Liver (tissue), 9 donors: ENCODE measurements around the gene UBXN1. TPM values are rescaled to one million over a fixed set of nuclear protein-coding genes. Genes with fewer than 3 reads are reported as not detected.
A peak's percentile ranks its signal among the peaks of the same experiment; 100 is the strongest.

Experiments used
- DNase-seq: peaks from one replicate; pipeline ENCODE4 v3.0.0-alpha.2; 2017; ENCODE audit warnings: low spot score
- H3K27ac ChIP-seq, 2 donors: one replicate each; pipeline ENCODE4 v1.7.0; 2013; ENCODE audit warnings: inconsistent platforms in 2 of 2, low read length in 2 of 2, control low read depth in 1 of 2, low read depth in 1 of 2, mild to moderate bottlenecking in 1 of 2
- H3K27me3 ChIP-seq, 4 donors: one replicate each; pipeline versions ENCODE4 v1.6.1 to v1.7.0; 2013; ENCODE audit warnings: low read length in 3 of 4, inconsistent platforms in 1 of 4, mild to moderate bottlenecking in 1 of 4, moderate library complexity in 1 of 4; ENCODE audit not compliant: control insufficient read depth in 4 of 4, insufficient read depth in 4 of 4
- H3K36me3 ChIP-seq, 4 donors: one replicate each; pipeline versions ENCODE4 v1.6.1 to v1.7.0; 2013; ENCODE audit warnings: low read length in 3 of 4, mild to moderate bottlenecking in 3 of 4, low read depth in 1 of 4, moderate library complexity in 1 of 4; ENCODE audit not compliant: control insufficient read depth in 4 of 4, insufficient read depth in 3 of 4
- H3K4me1 ChIP-seq, 4 donors: one replicate each; pipeline versions ENCODE4 v1.6.1 to v1.7.0; 2013; ENCODE audit warnings: low read length in 3 of 4, mild to moderate bottlenecking in 3 of 4, moderate library complexity in 1 of 4; ENCODE audit not compliant: control insufficient read depth in 4 of 4, insufficient read depth in 4 of 4
- H3K4me3 ChIP-seq, 3 donors: one replicate each; pipeline versions ENCODE4 v1.6.1 to v1.7.0; 2013; ENCODE audit warnings: low read length in 3 of 3, control low read depth in 1 of 3, low read depth in 1 of 3, mild to moderate bottlenecking in 1 of 3
- H3K9ac ChIP-seq, 2 donors: one replicate each; pipeline ENCODE4 v1.7.0; 2013; ENCODE audit warnings: low read length in 2 of 2, mild to moderate bottlenecking in 2 of 2, moderate library complexity in 2 of 2, control low read depth in 1 of 2, low read depth in 1 of 2
- H3K9me3 ChIP-seq, 4 donors: one replicate each; pipeline versions ENCODE4 v1.6.1 to v1.7.0; 2013; ENCODE audit warnings: low read length in 3 of 4; ENCODE audit not compliant: control insufficient read depth in 4 of 4
- ATF3 ChIP-seq: IDR thresholded peaks from 2 replicates; pipeline ENCODE4 v1.6.1; 2016; ENCODE audit warnings: antibody characterized with exemption
- CTCF ChIP-seq: fragments of 150-350 bp; IDR thresholded peaks from 2 replicates; pipeline ENCODE4 v1.5.1; 2017; ENCODE audit warnings: improper control_type of control experiment, low read depth, low read length; ENCODE audit not compliant: missing input control
- EGR1 ChIP-seq, 2 donors: IDR thresholded peaks; 2 replicates each; pipeline ENCODE4 v1.6.1; 2016 to 2018; ENCODE audit warnings: antibody characterized with exemption in 2 of 2, low read depth in 2 of 2
- FOXA1 ChIP-seq: IDR thresholded peaks from 2 replicates; pipeline ENCODE4 v1.6.1; 2016; ENCODE audit warnings: antibody characterized with exemption
- FOXA2 ChIP-seq: IDR thresholded peaks from 2 replicates; pipeline ENCODE4 v1.6.1; 2016; ENCODE audit warnings: antibody characterized with exemption
- GABPA ChIP-seq, 2 donors: IDR thresholded peaks in 1 of 2; conservative IDR thresholded peaks in 1 of 2; 2 replicates each; pipeline ENCODE4 v1.6.1; 2016; ENCODE audit warnings: antibody characterized with exemption in 2 of 2, mild to moderate bottlenecking in 1 of 2, moderate library complexity in 1 of 2
- HNF4A ChIP-seq, 2 donors: conservative IDR thresholded peaks; 2 replicates each; pipeline ENCODE4 v1.6.1; 2016; ENCODE audit warnings: antibody characterized with exemption in 2 of 2, mild to moderate bottlenecking in 2 of 2
- HNF4G ChIP-seq: IDR thresholded peaks from 2 replicates; pipeline ENCODE4 v1.6.1; 2016; ENCODE audit warnings: antibody characterized with exemption
- JUND ChIP-seq, 2 donors: IDR thresholded peaks; 2 replicates each; pipeline ENCODE4 v1.6.1; 2016; ENCODE audit warnings: antibody characterized with exemption in 2 of 2
- MAX ChIP-seq: IDR thresholded peaks from 2 replicates; pipeline ENCODE4 v1.6.1; 2016; ENCODE audit warnings: antibody characterized with exemption
- NR2F2 ChIP-seq: IDR thresholded peaks from 2 replicates; pipeline ENCODE4 v1.6.1; 2016; ENCODE audit warnings: antibody characterized with exemption
- RAD21 ChIP-seq, 2 donors: IDR thresholded peaks; 2 replicates each; pipeline ENCODE4 v1.6.1; 2016; ENCODE audit warnings: antibody characterized with exemption in 2 of 2, mild to moderate bottlenecking in 2 of 2
- RXRA ChIP-seq, 2 donors: IDR thresholded peaks; 2 replicates each; pipeline ENCODE4 v1.6.1; 2017 to 2018; ENCODE audit warnings: antibody characterized with exemption in 2 of 2, mild to moderate bottlenecking in 1 of 2
- SP1 ChIP-seq: IDR thresholded peaks from 2 replicates; pipeline ENCODE4 v1.6.1; 2018; ENCODE audit warnings: antibody characterized with exemption, mild to moderate bottlenecking
- TAF1 ChIP-seq: conservative IDR thresholded peaks from 2 replicates; pipeline ENCODE4 v1.6.1; 2016; ENCODE audit warnings: antibody characterized with exemption, mild to moderate bottlenecking
- YY1 ChIP-seq: IDR thresholded peaks from 2 replicates; pipeline ENCODE4 v1.6.1; 2016; ENCODE audit warnings: antibody characterized with exemption, mild to moderate bottlenecking
- WGBS: extraction: QIAGEN DNeasy Blood & Tissue Kit; methylation state at CpG from one replicate; pipeline ENCODE4 v1.1.7; 2013; 5-methylcytosine and 5-hydroxymethylcytosine counted together
- polyA plus RNA-seq, 2 donors: library from polyadenylated mRNA; stranded (reverse) in 1 of 2; unstranded in 1 of 2; fragments of 200-250 nt in 1 of 2; fragments of >200 nt in 1 of 2; fragmentation: Nextera tagmentation in 1 of 2; extraction: Ambion mirVana in 1 of 2; gene quantifications; one replicate each; pipeline versions ENCODE4 v1.2.1 to v1.2.3, GENCODE V29; 2013 to 2015
- total RNA-seq, 2 donors: library from RNA; depleted of rRNA; stranded (reverse); fragments of >200 nt; gene quantifications; one replicate each; pipeline ENCODE4 v1.2.3, GENCODE V29; 2014
- TF ChIP-seq, protein P1 (sequence below): IDR thresholded peaks from 2 replicates; pipeline ENCODE4 v1.6.1; 2016; ENCODE audit warnings: antibody characterized with exemption
- TF ChIP-seq, protein P2 (sequence below): IDR thresholded peaks from 2 replicates; pipeline ENCODE4 v1.6.1; 2016; ENCODE audit warnings: antibody characterized with exemption, mild to moderate bottlenecking
- donor health status: healthy.
- donor health status: healthy.
- donor health status: healthy.
- donor health status: healthy.
- donor health status: healthy.

UBXN1 gene
- total and polyA plus RNA-seq, 4 donors = 31.4 to 45.7 (median 41.2) TPM

DNA sequence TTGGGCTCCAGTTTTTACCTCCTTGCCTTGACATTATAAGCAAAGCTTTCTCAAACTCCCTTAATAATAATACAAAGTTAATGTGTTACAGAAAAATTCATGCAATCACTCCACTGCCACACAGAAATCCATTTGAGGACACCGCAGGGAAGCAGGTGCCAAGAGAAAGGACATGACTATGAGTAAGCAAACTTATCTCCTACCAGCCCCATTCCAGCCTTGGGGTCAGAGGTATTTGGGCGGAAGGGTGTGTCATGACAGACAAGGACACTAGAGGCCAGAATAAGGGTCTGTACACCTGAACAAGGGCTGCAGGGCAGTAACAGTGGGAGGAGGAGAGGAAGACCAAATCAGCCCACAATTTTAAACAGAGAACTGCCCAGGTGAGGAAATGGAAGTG lies 34.5 kb upstream of the UBXN1 start:
- Histone ChIP-seq H3K27ac (peak overlapping the region; percentile 86 to 94), H3K9ac (peak overlapping the region in 1 of 2 donors; percentile 60), H3K4me1 (peaks cover 16 to 65% (median 50%) of the 10 kb centered on the region in 4 donors)

More for the DNA sequence above, 34.5 kb upstream of the UBXN1 start:
- Histone ChIP-seq H3K36me3 (peaks cover 5 to 40% (median 38%) of the 10 kb centered on the region in 4 donors), H3K9me3 (no peaks in the 10 kb centered on the region), H3K27me3 (no peaks in the 10 kb centered on the region), H3K4me3 (no peak overlapping the region)
- TF ChIP-seq, protein P1, sequence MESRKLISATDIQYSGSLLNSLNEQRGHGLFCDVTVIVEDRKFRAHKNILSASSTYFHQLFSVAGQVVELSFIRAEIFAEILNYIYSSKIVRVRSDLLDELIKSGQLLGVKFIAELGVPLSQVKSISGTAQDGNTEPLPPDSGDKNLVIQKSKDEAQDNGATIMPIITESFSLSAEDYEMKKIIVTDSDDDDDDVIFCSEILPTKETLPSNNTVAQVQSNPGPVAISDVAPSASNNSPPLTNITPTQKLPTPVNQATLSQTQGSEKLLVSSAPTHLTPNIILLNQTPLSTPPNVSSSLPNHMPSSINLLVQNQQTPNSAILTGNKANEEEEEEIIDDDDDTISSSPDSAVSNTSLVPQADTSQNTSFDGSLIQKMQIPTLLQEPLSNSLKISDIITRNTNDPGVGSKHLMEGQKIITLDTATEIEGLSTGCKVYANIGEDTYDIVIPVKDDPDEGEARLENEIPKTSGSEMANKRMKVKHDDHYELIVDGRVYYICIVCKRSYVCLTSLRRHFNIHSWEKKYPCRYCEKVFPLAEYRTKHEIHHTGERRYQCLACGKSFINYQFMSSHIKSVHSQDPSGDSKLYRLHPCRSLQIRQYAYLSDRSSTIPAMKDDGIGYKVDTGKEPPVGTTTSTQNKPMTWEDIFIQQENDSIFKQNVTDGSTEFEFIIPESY = peak; percentile 62
- peak; percentile 27 for TF ChIP-seq HNF4G
- TF ChIP-seq TAF1 = no peak
- TF ChIP-seq, protein P2, sequence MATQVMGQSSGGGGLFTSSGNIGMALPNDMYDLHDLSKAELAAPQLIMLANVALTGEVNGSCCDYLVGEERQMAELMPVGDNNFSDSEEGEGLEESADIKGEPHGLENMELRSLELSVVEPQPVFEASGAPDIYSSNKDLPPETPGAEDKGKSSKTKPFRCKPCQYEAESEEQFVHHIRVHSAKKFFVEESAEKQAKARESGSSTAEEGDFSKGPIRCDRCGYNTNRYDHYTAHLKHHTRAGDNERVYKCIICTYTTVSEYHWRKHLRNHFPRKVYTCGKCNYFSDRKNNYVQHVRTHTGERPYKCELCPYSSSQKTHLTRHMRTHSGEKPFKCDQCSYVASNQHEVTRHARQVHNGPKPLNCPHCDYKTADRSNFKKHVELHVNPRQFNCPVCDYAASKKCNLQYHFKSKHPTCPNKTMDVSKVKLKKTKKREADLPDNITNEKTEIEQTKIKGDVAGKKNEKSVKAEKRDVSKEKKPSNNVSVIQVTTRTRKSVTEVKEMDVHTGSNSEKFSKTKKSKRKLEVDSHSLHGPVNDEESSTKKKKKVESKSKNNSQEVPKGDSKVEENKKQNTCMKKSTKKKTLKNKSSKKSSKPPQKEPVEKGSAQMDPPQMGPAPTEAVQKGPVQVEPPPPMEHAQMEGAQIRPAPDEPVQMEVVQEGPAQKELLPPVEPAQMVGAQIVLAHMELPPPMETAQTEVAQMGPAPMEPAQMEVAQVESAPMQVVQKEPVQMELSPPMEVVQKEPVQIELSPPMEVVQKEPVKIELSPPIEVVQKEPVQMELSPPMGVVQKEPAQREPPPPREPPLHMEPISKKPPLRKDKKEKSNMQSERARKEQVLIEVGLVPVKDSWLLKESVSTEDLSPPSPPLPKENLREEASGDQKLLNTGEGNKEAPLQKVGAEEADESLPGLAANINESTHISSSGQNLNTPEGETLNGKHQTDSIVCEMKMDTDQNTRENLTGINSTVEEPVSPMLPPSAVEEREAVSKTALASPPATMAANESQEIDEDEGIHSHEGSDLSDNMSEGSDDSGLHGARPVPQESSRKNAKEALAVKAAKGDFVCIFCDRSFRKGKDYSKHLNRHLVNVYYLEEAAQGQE = no peak
- peak; percentile 83 to 91 for TF ChIP-seq RXRA (IDR thresholded peaks at IDR 0.05)
- TF ChIP-seq FOXA2 = peak; percentile 60
- no peak for TF ChIP-seq CTCF
- TF ChIP-seq MAX = peak; percentile 65
- TF ChIP-seq JUND (IDR thresholded peaks at IDR 0.05) = peak; percentile 54 to 84
- peak in 1 of 2 donors; percentile 76 for TF ChIP-seq GABPA (IDR thresholded peaks at IDR 0.05 in 1 of 2, conservative IDR thresholded peaks at IDR 0.05 in 1 of 2)
- TF ChIP-seq SP1 = peak; percentile 79
- TF ChIP-seq NR2F2 = no peak
- no peak for TF ChIP-seq EGR1 (IDR thresholded peaks at IDR 0.05; ENCODE audit: low read depth in 2 of 2)
- peak in 1 of 2 donors; percentile 38 for TF ChIP-seq RAD21 (IDR thresholded peaks at IDR 0.05)
- TF ChIP-seq YY1 = peak; percentile 92
- TF ChIP-seq HNF4A (conservative IDR thresholded peaks at IDR 0.05) = peak; percentile 59 to 79
- TF ChIP-seq FOXA1 = peak; percentile 31
- TF ChIP-seq ATF3 = no peak
- DNase-seq = peak; percentile 39
- WGBS = 29% methylated on average over 2 of the region's 2 CpGs
